GM12891 (cell line): ENCODE results near the gene BRAP.

ENCODE experiments used
- POLR2A ChIP-seq: IDR thresholded peaks from 2 replicates; pipeline ENCODE4 v1.6.1; 2011; ENCODE audit warnings: low read depth, low read length, control low read depth
- POLR2AphosphoS5 ChIP-seq: IDR thresholded peaks from 2 replicates; pipeline ENCODE4 v1.6.1; 2011; ENCODE audit warnings: low read depth, low read length, control low read depth

GRCh38 chr12:111635524-111635923, 50.2 kb downstream of the BRAP start:
- no peak for TF ChIP-seq POLR2A
- TF ChIP-seq POLR2AphosphoS5 = no peak
